Measurements from ENCODE around the gene OR5K1. TPM values are rescaled to one million over a fixed set of nuclear protein-coding genes. Genes with fewer than 3 reads are reported as not detected.

OR5K1 gene
- total and polyA plus RNA-seq, 2 of the 4 experiments (the other 2 are of a cell fraction): not detected

GRCh38 chr3:98501863-98502576, 39.0 kb downstream of the OR5K1 start:
- ChIA-PET CTCF (no interaction called here), POLR2A (ENCODE audit: unreplicated experiment) (no interaction called here)
- no peak overlapping the region for H3K27ac ChIP-seq (ENCODE audit: insufficient read depth, low read length)
- intact Hi-C loops (cut with micrococcal nuclease) (no loop called here), dilution Hi-C loops (cut with HindIII; ENCODE audit: low sequenced_read_pairs, unreplicated experiment) (no loop called here), in situ Hi-C loops (cut with MboI; ENCODE audit: low sequenced_read_pairs) (no loop called here)
- no peak overlapping the region for H2BK120ac ChIP-seq (ENCODE audit: low read depth, low read length)
- no peak overlapping the region for H3K18ac ChIP-seq (ENCODE audit: low read depth, low read length)
- H2BK5ac ChIP-seq (ENCODE audit: low read depth, low read length, poor library complexity, severe bottlenecking): no peak overlapping the region
- H4K20me1 ChIP-seq (ENCODE audit: insufficient read depth, low read length): no peaks in the 10 kb centered on the region
- no peak for TF ChIP-seq MAFK (IDR thresholded peaks at IDR 0.05; ENCODE audit: low read depth, low read length)
- no peak for TF ChIP-seq RAD21 (IDR thresholded peaks at IDR 0.05; ENCODE audit: low read length)
- TF ChIP-seq CHD1 (IDR thresholded peaks at IDR 0.05; ENCODE audit: low read depth, low read length): no peak
- no peak for TF ChIP-seq CTCF (conservative IDR thresholded peaks at IDR 0.05; ENCODE audit: low read depth, low read length)
- TF ChIP-seq ELK1 (IDR thresholded peaks at IDR 0.05; ENCODE audit: borderline replicate concordance, low read depth, low read length): no peak
- TF ChIP-seq POLR2A (IDR thresholded peaks at IDR 0.05; ENCODE audit: low read depth, low read length): no peak
- no peak for TF ChIP-seq MAZ (IDR thresholded peaks at IDR 0.05; ENCODE audit: borderline replicate concordance, low read depth, low read length)
- TF ChIP-seq CEBPB (IDR thresholded peaks at IDR 0.05; ENCODE audit: low read depth, low read length): no peak
- no peak for TF ChIP-seq SMC3 (IDR thresholded peaks at IDR 0.05; ENCODE audit: low read depth, low read length)
- no peak for TF ChIP-seq USF2 (IDR thresholded peaks at IDR 0.05; ENCODE audit: low read depth, low read length)
- no peak for TF ChIP-seq RCOR1 (IDR thresholded peaks at IDR 0.05; ENCODE audit: insufficient replicate concordance, low read length)
- TF ChIP-seq MXI1 (IDR thresholded peaks at IDR 0.05; ENCODE audit: borderline replicate concordance, low read depth, low read length): no peak
- no peak for TF ChIP-seq RFX5 (IDR thresholded peaks at IDR 0.05; ENCODE audit: low read depth, low read length)
- TF ChIP-seq NFE2L2 (IDR thresholded peaks at IDR 0.05; ENCODE audit: low read depth, low read length): no peak
- no peak overlapping the region for H2BK20ac ChIP-seq (ENCODE audit: low read depth, low read length)
- H4K91ac ChIP-seq (ENCODE audit: insufficient read depth, low read depth, low read length): no peak overlapping the region
- no peak overlapping the region for H3K9ac ChIP-seq (ENCODE audit: low read depth, low read length)
- H2AK5ac ChIP-seq (ENCODE audit: low read depth, low read length): no peak overlapping the region
- DNase-seq (no peak), ATAC-seq (ENCODE audit: low read depth) (no peak)
- no peak overlapping the region for H3K4me3 ChIP-seq (ENCODE audit: insufficient read depth, low read depth, low read length)
- H4K8ac ChIP-seq (ENCODE audit: low read depth in 2 of 2, low read length in 2 of 2): no peak overlapping the region
- no peak overlapping the region for H2AK9ac ChIP-seq (replicated peaks; ENCODE audit: low read depth, low read length, poor library complexity)
- H3K14ac ChIP-seq (replicated peaks; ENCODE audit: low read depth, low read length): no peak overlapping the region
- H3K4ac ChIP-seq (ENCODE audit: low read depth, low read length): no peak overlapping the region
- H3K9me3 ChIP-seq (ENCODE audit: control insufficient read depth, insufficient read depth, low read length): no peaks in the 10 kb centered on the region
- no peak overlapping the region for H2BK15ac ChIP-seq (ENCODE audit: low read depth, low read length)
- no peaks in the 10 kb centered on the region for H3K4me1 ChIP-seq (ENCODE audit: control insufficient read depth, insufficient read depth, low read length)
- no TSS peak for BruUV-seq (replicated peaks)
- H3K23ac ChIP-seq (ENCODE audit: low read depth, low read length): no peak overlapping the region
- H3K56ac ChIP-seq (ENCODE audit: extremely low read depth, insufficient read depth, low read length): no peak overlapping the region
- no peaks in the 10 kb centered on the region for H3K36me3 ChIP-seq (ENCODE audit: control insufficient read depth, insufficient read depth, low read length)
- no peak overlapping the region for H2AFZ ChIP-seq (replicated peaks; ENCODE audit: low read length, poor library complexity)
- no peak overlapping the region for H3K4me2 ChIP-seq (ENCODE audit: low read depth, low read length)
- no peaks in the 10 kb centered on the region for H3K27me3 ChIP-seq (ENCODE audit: control insufficient read depth, insufficient read depth, low read length)
- no peak overlapping the region for H4K5ac ChIP-seq (ENCODE audit: low read depth, low read length)
- WGBS, 2 experiments (ENCODE audit: extremely low coverage in 2 of 2, insufficient read length in 1 of 2): no CpG with 5 or more reads among the region's 5 CpGs
- H3K79me1 ChIP-seq (ENCODE audit: low read depth in 1 of 2, low read length in 2 of 2): no peaks in the 10 kb centered on the region
- H3K9me1 ChIP-seq (ENCODE audit: insufficient read depth, low read length): no peaks in the 10 kb centered on the region
